Peyer's patch (tissue), 4 donors: ENCODE data around the gene LIMK1.

ENCODE experiments used
- POLR2A ChIP-seq, 2 donors: fragments of 450-650 bp; IDR thresholded peaks; one replicate each; pipeline ENCODE4 v1.5.1; 2017; ENCODE audit warnings: antibody characterized with exemption in 2 of 2, mild to moderate bottlenecking in 2 of 2, moderate library complexity in 2 of 2
- TF ChIP-seq, protein P1 (sequence below), 6 experiments: fragments of 450-650 bp in 4 of 6; fragments of 200-600 bp in 2 of 6; sonication (generic) in 1 of 6; IDR thresholded peaks; one replicate each; pipeline ENCODE4 v1.5.1; 2017 to 2019; ENCODE audit warnings: antibody characterized with exemption in 6 of 6, mild to moderate bottlenecking in 3 of 6, moderate library complexity in 1 of 6

DNA sequence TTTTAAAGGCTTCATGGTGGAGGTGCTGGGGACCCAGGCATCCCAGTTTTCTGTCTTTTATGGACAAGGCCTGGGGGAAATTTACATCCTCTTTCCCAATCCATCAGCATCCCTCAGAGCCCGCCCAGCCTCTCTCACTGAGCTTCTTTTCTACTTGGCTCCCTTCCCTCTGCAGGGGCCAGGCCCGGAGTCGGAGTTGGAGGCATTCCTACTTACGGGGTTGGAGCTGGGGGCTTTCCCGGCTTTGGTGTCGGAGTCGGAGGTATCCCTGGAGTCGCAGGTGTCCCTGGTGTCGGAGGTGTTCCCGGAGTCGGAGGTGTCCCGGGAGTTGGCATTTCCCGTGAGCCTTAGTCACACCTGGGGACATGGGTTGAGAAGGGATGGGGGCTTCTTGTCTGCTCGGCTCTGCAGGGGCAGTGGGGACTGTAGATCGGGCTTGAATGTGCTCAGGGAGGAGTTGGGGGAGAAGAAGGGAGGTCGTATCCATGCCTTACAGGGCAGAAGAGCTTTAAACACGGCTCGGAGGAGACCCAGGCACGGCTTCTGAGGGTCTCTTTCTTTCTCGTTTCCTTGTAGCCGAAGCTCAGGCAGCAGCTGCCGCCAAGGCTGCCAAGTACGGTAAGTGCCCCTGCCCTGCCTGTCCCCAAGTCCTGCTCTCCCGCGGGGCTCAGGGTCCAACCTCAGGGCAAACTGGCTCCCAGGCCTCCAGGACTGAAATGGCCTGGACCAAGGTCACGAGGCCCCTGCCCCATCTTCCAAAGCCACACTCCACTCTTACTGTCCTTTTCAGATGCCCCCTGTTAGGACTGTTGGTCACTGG lies 27.3 kb upstream of the LIMK1 start:
- TF ChIP-seq POLR2A (IDR thresholded peaks at IDR 0.05) = no peak
- TF ChIP-seq, protein P1, sequence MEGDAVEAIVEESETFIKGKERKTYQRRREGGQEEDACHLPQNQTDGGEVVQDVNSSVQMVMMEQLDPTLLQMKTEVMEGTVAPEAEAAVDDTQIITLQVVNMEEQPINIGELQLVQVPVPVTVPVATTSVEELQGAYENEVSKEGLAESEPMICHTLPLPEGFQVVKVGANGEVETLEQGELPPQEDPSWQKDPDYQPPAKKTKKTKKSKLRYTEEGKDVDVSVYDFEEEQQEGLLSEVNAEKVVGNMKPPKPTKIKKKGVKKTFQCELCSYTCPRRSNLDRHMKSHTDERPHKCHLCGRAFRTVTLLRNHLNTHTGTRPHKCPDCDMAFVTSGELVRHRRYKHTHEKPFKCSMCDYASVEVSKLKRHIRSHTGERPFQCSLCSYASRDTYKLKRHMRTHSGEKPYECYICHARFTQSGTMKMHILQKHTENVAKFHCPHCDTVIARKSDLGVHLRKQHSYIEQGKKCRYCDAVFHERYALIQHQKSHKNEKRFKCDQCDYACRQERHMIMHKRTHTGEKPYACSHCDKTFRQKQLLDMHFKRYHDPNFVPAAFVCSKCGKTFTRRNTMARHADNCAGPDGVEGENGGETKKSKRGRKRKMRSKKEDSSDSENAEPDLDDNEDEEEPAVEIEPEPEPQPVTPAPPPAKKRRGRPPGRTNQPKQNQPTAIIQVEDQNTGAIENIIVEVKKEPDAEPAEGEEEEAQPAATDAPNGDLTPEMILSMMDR (IDR thresholded peaks at IDR 0.05) = no peak
